Superior temporal gyrus (tissue), 1 donor: ENCODE measurements around the gene GLG1.

Source experiments
- DNase-seq: peaks from one replicate; pipeline ENCODE4 v3.0.0-alpha.2; 2016; ENCODE audit errors: extremely low spot score

Gene GLG1

DNA sequence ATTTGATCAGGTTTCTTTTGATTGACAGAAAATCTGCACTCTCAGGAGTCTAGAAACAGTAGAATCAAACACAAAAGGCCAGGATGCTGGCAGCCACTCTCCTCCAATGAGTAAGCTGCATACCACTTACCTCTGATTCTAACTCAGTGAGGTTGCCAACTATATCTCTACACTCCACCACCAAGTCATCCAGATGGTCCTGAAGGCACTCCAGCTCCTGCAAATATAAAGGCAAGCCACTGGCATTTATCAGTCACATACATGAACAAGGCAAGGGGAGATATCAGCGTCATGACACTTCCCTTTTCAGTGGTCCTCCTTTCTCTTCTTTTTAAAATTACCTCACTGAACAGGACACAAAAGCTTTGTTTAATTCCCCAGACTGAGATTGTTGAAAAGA lies 132.5 kb downstream of the GLG1 start:
- no peak for DNase-seq

DNA sequence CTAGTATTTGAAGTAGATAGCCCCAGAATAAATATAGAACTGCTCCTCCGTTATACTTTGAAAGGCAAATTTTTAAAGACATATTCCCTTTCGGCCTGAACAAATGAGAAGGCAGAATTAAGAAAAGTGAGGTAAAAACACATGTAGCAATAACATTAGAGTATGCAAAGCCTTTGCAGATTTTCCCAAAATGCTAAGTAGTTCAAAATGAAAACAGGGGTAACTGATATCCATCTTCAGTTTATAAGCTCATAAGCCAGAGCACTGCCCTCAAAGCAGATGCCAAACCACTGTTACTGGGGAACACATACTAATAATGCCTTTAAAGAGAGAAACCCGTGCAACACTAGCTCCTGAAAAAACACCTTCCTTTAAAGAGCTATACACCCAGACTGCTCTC lies 134.4 kb downstream of the GLG1 start:
- no peak for DNase-seq

DNA sequence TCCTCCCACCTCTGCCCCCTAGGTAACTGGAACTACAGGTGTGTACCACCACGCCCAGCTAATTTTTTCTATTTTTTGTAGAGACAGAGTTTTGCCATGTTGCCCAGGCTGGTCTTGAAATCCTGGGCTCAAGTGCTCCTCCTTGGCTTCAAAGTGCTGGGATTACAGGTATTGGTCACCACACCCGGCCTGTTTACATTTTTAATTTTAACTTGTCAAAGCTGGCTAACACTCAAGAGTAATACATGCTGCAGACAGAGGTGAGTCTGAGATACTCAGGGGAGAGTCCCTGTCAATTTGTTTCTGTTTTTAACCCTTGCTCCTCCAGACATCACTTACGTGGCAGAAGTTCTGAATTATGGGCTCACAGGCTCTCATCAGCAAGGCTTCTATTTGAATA lies 134.9 kb downstream of the GLG1 start:
- DNase-seq, result no peak

- no peak for DNase-seq
These were observed 136.9 kb downstream of the GLG1 start for GRCh38 chr16:74469946-74470478.

DNA sequence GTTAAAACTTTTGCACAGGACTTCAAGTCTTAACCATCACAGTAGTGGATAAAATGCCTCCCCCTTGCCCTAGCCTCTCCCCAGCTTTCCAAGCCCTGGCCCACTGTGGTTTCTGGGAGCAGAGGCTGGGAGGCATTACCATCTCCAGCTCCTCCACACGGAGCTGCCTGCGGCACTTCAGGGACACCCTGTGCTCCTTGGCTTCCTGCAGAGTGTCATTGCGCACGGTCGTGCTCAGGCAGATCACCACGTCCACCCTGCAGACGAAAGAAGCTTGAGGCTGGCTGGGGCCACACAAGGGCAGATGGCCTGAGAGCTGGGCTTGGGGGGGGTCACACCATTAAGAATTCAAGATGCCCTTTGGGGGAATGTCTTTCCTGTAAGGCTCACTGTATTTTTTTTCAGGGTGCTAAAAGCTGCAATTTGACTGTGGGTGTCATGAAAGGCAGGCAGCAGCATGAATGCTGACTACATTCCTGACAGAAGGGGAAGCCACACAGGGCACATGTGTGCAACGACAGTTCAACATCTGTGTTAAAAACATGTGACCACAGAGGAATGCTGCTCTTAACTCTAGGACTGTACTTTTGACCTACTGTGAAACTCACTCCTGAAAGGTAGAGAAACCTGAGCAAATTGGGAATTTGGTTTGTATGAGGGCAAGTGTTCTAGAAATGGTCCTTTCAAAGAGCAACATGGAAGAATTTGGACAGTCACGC lies 137.9 kb downstream of the GLG1 start:
- DNase-seq, result no peak

DNA sequence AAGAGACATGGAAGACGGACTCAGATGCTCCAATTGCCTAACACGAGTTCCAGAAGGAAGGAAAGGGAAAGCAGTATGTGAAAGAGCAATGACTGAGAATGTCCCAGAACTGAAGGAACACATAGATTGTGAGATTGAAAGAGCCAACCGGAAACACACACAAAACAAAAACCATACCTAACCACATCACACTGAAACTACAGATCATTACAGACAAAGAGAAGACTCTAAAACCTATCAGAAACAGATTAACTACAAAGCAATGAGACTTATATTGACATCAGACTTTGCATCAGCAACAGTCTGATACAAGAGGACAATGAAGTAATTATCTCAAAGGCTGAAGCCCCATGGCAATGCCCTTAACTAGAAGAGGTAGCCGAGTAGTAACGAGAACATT lies 140.0 kb downstream of the GLG1 start:
- DNase-seq, result no peak

- no peak for DNase-seq
These were observed 140.8 kb downstream of the GLG1 start for GRCh38 chr16:74465851-74466685.

GRCh38 chr16:74465281-74465680 lies 141.6 kb downstream of the GLG1 start:
- DNase-seq, result no peak

DNA sequence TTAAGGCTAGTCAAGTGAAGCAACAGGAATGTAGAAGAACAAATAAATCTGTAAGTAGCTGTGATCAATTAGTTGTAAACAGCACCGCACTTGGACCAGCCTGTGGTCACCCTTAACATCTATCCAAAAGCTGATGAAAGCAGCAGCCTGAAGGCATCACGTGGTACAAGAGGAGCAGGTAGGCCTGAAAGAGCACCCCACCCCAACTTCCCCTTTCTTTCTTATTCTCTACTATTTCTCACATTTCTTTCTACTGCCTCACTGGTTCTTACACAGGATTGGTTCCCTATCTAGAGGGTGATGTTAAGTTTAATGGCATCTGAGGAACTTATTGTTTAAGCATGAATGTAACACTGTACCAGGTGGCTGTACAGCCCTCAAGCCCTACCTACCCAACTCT lies 143.0 kb downstream of the GLG1 start:
- DNase-seq, result no peak

- no peak for DNase-seq
These were observed 144.6 kb downstream of the GLG1 start for GRCh38 chr16:74462361-74462760.

GRCh38 chr16:74461826-74462225 lies 145.1 kb downstream of the GLG1 start:
- DNase-seq, result no peak

- no peak for DNase-seq
These were observed 146.4 kb downstream of the GLG1 start for GRCh38 chr16:74460542-74460941.

GRCh38 chr16:74456290-74456625 lies 150.7 kb downstream of the GLG1 start:
- DNase-seq, result no peak

- no peak for DNase-seq
These were observed 151.2 kb downstream of the GLG1 start for GRCh38 chr16:74455619-74456289.

- peak; percentile 30 for DNase-seq
These were observed 151.7 kb downstream of the GLG1 start for GRCh38 chr16:74455213-74455612.

- DNase-seq, result no peak
These were observed 154.8 kb downstream of the GLG1 start for GRCh38 chr16:74451951-74452758.

DNA sequence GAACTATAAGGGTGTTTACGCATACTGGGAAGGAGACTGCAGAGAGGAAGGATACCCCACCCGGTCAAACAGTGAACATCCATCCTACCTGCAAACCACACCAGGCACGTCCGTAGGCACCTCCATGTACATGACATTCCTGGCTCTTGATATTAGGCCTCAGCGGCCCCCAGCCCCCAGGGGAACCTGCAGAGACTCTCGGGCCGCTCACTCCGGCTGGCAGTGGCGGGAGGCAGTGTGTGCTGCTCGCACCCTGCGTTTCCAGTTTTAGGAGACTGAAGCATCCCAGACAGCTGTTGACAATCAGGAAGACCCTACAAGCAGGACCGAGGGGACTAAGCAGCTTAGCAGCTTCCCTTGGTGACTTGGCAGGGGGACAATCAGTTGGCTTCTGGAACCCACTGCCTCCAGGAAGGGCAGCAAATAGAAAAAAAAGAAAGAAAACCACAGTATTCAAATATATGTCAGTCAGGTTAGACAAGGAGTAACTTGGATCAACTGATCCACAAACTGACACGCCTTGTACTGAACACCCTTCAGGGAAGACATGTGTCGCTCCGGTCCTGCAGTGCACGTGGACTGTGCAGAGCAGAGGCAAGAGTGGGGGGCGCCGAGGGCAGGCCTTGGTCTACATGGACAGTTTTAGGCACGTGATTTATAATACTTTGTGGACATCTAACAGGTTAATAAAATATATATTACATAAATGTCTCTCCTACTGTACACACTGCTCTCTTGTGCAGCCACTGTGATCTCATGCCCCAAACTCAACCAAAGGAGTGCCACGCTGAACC lies 155.8 kb downstream of the GLG1 start:
- DNase-seq, result no peak

GRCh38 chr16:74450236-74450635 lies 156.7 kb downstream of the GLG1 start:
- no peak for DNase-seq

- DNase-seq, result no peak
These were observed 157.4 kb downstream of the GLG1 start for GRCh38 chr16:74449470-74449869.

DNA sequence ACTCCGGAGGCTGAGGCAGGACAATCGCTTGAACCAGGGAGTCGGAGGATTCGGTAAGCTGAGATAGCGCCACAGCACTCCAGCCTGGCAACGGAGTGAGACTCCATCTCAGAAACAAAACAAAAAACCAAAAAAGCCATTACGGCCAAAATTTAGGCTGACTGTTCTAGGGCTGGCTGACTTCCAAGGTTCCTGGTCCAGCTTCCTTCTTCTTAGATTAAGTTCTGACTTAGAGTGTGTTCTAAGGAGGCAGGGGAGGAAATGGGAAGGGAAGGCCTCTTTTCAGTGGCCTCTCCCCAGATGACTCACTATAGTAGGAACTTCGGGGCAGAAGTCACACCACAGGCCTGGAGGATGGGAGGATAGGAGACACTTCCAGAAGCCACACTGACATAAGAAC lies 157.9 kb downstream of the GLG1 start:
- peak; percentile 17 for DNase-seq

GRCh38 chr16:74447578-74447977 lies 159.3 kb downstream of the GLG1 start:
- DNase-seq, result no peak
